Measurements from ENCODE around the gene THEMIS.
"Not testable (repeated sequence)": the region's sequence is repeated elsewhere in the genome, so short reads cannot be mapped to it uniquely, and the experiment has no call there.

Gene THEMIS, protein sequence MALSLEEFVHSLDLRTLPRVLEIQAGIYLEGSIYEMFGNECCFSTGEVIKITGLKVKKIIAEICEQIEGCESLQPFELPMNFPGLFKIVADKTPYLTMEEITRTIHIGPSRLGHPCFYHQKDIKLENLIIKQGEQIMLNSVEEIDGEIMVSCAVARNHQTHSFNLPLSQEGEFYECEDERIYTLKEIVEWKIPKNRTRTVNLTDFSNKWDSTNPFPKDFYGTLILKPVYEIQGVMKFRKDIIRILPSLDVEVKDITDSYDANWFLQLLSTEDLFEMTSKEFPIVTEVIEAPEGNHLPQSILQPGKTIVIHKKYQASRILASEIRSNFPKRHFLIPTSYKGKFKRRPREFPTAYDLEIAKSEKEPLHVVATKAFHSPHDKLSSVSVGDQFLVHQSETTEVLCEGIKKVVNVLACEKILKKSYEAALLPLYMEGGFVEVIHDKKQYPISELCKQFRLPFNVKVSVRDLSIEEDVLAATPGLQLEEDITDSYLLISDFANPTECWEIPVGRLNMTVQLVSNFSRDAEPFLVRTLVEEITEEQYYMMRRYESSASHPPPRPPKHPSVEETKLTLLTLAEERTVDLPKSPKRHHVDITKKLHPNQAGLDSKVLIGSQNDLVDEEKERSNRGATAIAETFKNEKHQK

DNA sequence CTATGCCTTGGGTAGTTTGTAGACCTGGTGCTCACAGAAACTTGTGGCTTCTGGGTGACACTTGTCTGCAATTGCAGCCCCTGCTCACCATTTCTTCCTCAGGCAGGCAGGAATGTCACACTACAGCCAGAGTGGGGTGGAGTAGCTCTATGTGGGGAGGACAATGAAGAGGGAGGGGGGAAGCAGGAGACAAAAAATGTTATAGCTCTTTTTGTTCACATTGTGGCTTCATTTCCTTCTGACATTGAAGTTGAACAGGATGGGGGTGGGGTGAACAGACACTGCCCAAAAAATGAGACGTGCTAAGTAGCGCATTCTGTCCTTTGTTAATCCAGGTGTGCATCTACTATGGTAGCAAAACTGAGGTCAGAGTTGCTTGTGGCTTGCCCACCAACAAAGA lies at the start of gene THEMIS:
Gene THEMIS, minus strand, starts transcription at position 124 of the 400 bp plus-strand sequence. CDS start 126 bp downstream, outside the sequence.
- no peak for DNase-seq

DNA sequence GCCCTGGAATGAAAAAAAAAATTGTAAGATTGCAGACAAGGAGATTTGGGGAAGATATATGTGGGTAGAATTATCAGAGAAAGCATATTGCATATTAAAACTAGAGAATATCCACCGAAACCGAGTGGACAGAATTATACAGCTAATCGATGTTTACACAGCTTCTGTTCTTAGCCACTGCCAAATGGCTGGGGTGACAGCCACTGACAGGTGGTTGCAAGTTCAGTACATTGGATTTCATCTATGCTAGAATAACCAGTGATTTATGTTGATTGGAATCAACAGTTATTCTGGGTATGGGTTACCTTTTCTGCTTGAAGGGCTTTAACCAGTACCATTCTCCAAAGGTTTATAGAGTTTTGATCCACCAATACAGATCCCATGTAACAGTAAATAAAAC lies 48.4 kb upstream of the THEMIS start:
- no peak for DNase-seq

DNA sequence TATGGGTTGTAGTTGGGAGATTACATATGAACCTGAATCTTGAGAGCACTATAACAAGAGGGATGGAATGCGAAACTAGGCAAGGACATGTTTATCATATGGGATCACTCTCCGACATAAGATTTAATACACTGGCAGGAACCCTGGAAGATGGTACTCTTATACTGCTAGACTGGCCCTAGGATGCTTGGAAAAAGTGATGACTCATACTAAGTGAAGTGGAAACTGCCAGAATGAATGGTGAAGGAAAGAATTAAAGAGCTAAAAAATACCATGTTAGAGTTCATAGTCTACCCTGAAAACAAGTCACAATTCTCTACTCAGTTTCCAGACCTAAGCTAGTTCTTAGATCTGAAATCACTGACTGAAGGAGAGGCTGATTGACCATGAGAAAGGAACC lies 45.5 kb upstream of the THEMIS start:
- DNase-seq: no peak

DNA sequence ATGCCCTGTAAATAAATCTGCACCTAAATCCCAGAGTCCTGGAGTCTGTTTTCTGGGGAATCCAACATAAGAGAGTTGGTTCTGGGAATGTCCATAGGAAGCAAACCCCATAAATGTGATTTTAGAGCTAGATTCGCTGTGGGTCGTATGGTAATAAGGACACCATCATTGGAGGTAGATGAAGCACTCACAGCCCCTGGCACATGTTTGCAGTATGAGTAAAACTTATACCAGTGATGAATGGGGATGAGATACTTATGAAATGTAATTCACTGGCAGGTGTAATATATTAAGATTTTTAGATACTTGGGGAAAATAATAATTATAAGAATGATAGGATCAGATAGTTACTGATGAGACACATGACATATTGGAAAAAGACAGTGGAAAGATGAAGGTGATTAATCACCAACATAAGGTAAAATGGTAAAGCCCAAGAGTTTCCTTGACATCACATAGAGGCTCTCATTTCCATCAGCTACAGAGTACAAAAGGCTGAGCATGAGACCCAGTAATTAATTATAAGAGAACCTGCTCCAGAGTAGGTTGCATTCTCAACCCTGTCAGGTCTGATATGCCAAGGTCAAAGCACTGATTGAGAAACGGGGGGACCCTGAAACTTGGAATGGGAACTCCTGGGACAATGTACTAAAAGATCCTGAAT lies 44.7 kb upstream of the THEMIS start:
- no peak for DNase-seq

DNA sequence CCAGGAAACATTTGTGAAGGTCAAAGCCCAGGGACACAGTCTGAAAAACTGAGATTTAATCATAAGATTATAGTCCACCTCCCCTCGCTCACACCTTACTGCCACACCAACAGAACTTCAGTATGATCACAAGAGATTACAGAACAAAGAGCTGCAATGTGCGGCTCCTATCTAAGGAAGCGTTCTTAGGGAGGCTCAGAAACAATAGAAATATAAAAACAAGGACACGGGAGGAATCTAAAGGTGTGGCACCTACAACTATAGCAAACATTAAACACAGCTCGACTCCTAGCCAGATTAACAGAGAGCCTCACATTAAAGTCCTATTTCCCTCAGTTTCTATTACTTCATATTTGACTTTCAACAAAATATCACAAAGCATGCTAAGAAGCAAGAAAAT lies 40.4 kb upstream of the THEMIS start:
- no peak for DNase-seq

DNA sequence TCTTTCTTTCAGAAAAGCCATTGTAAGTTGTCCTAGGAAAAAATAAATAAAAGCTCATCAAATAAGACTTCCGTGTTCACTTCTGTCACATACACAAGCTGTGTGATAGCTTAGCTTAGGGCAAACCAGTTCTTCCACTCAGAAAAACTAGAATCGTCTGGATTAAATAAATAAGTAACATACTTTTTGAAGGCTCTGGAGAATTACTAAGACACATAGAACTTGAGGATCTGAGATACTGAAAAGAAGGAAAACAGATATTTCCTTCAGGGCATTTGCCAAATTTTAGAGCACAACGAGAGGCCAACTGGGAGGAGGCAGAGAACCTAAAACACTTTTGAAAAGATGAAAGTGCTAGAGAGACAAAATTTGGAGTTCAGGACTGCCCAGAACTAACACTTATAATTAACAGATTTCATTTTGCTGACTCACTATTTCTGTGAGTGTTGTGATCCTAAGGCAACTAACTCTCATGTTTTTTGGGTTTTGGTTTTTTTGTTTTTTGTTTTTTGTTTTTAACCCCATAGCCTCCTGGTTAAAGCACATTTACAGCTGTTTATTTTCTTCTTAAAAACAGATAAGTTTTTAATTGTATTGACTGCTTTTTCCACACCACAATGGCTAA lies 38.7 kb upstream of the THEMIS start:
- DNase-seq: no peak

DNA sequence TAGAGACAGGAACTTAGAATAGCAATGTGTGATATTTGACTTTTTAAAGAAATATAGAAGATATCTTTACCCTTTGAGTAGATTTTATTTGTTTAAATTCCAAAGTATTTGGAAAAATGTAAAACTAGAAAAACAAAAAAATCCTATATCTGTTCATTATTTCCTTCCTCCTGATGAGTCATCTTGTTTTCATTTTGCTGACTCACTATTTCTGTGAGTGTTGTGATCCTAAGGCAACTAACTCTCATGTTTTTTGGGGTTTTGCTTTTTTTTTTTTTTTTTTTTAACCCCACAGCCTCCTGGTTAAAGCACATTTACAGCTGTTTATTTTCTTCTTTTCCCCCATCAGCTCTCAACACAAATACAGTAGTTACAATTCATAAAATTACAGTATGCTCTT lies 37.8 kb upstream of the THEMIS start:
- no peak for DNase-seq

DNA sequence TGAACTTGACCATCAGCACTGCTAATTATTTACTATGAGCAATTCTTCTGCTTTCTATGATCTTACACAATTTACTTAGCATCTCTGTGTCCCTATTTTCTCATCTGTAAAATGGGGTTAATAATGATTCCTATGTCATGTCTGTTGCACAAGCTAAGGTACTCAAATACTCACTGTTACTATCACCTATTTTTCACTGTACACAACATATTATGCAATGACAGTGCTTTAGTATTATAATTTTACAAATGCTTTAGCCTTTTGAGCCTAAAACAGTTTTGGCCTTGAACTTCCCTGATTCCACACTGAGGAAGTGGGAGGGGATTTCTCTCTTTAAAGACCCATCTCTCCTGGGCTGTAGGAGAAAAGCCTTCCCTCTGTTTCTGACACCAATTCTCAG lies 36.9 kb upstream of the THEMIS start:
- DNase-seq: no peak

DNA sequence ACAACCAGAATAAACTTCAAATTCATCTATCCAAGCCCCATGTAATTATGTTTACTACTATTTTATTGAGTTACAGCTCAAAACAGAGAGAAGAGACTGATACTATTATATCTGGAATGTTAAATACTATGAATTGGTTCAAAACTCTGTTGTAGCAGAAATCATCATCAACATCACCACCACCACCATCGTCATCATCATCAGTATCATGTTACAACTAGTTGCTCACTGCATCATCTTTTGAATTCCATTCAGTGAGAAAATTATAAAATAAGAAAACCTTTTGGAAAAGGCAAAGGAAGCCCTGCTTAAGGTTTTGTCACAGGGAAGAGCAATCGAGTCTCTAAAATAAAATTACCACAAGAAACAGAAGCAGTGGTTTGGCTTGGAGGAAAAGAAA lies 36.2 kb upstream of the THEMIS start:
- no peak for DNase-seq

DNA sequence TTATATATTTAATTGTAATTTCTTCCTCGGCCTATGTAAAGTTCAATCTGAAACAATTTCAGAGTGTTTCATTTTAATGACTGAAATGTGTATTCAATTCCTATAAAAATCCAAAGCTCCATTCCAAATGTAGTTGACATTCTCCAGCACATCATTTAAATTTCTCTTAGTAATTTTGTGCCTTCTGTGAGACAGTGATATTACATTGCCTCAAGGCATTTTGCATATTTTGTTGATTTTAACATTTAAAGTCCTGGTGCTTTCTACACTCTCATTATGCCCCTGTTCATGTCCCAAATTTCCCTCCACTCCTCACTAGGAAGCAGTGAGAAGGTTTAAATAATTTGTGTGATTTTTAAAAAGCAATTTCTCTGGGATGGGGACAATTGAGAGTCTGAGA lies 34.1 kb upstream of the THEMIS start:
- no peak for DNase-seq

DNA sequence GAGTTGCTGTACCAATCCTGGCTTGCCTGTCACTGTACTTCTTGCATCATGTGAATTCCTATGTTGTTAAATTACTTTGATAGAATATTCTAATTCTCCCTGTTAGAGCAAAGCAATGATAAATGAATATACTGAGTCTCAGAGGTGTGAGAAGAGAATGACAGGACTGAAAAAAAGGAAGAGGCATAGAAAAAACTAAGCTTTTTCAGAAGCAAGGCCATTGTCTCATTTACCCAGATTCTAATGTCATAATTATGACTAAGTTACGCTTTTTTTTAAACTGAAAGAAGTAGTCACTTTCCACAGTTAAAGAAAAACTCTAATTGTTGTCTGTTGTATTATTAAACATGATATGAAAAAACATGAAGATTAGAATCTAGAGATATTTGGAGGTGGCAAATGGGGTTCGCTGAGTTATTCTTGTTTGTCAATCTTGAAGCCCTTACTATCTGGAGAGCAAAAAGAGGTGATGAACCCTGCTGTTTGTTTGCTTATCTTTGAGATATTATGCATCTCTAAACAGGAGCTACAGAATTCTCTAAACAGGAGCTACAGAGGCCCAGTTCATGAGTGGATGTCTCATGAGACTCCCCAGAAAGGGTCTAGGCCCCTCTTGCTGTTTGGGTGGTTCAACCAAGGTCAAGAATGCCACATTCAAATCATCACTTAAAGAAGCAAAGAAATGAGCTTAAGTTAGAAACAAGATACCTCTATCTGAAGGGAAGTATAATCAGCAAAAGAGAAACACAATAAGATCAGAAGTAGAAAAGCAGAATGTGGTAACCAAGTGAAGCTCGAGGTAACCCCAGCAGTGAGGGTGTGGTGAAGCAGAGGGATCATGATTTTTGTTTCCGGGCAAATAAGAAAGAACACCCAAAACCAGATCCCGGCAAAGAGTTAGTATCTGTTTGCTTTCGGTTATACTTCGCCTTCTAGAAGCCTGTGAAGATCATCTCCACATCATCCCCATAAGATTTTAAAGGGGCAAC lies 33.3 kb upstream of the THEMIS start:
- no peak for DNase-seq

DNA sequence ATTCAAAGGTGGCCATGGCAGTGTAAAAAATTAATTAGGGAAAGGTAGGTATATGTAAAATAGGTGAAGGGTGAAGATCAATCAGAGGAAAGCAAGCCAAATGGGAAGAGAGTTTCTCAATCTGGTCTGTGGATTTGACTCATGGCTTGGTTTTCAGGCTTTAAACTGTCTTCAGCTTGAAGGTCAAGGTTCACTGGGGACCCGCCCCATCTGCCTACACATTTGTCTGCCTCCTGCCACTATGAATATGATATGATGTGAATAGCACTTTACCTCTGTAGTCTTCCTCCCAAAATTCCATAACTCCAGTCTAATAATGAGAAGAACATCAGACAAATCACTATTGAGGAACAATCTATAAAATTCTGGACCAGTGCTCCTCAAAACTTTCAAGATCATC lies 32.3 kb upstream of the THEMIS start:
- DNase-seq: no peak

DNA sequence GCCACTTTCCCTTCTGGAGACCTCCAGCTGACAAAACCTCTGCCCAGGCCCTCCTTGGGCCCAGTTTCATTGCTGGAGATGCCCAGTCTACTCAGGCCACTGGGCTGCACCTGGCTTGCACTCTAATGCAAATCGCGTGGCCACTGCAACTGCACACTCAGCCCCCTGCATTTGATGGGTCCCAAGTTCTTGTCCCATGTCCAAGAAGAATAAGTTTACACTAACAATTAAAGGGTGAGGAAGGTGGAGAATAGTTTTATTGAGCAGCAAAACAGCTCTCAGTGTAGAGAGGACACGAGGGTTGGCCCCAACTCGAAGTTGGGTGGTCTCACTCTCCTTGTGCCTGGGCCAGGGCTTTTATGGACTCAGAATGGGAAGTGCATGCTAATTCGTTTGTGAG lies 31.9 kb upstream of the THEMIS start:
- DNase-seq: no peak

DNA sequence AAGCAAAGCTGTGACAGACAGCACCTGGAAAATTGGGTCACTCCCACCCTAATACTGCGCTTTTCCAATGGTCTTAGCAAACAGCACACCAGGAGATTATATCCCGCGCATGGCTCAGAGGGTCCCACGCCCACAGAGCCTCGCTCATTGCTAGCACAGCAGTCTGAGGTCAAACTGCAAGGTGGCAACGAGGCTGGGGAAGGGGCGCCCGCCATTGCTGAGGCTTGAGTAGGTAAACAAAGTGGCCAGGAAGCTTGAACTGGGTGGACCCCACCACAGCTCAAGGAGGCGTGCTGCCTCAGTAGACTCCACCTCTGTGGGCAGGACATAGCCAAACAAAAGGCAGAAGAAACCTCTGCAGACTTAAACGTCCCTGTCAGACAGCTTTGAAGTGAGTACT lies 25.6 kb upstream of the THEMIS start:
- not testable (repeated sequence) for DNase-seq

DNA sequence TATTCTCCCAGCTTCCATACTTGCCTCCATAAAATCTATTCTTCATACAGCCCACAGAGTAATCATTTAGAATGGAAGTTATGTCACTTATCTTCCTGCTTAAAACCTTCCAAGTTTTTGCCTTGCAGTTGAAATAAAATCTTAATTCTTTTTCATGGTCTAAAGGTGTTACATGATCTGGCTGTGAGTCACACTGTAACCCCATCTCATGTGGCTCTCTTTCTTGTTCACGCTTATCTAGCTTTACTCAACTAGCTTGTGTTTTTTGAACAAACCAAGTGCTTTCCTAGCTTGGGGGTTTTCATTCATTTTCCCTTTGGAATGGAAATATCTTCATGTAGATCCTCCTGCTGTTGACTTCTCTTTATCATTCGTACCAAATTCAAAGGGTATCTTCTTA lies 23.6 kb upstream of the THEMIS start:
- no peak for DNase-seq

DNA sequence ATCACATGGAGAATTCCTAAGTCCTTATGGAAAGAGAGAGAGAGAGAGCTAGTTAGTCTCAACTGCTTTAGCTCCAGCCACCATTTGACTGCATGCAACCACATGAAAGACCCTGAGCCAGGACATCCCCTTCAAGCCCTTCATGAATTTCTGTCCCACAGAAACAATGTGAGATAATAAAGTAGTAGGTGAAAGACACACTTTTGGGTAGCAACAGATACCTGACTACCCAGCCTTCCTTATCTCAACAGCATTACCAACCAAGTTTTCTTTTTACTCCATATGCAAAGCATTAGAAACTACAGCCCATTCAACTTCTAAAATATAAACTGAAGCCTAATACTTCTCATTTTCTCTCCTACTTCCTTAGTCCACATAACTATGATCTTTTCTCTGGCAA lies 23.2 kb upstream of the THEMIS start:
- no peak for DNase-seq

DNA sequence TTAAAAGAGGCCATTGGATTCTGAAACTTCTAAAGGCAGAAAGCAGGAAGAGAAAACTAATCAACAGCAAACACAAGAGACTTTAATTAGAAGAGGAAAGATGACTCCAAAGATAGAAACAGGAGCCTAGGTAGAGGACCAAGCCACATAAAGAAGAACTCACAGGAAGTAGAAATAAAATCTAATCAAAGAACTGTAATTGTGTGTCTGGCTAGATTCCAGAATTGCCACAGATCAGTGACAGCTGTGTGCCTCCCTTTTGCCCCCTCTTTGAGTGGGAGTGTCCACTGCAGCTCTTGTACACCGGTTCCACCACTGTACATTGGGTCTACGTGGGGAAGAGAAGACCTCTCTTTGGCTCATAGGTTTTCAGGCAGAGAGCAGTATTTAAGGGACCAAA lies 22.3 kb upstream of the THEMIS start:
- no peak for DNase-seq

DNA sequence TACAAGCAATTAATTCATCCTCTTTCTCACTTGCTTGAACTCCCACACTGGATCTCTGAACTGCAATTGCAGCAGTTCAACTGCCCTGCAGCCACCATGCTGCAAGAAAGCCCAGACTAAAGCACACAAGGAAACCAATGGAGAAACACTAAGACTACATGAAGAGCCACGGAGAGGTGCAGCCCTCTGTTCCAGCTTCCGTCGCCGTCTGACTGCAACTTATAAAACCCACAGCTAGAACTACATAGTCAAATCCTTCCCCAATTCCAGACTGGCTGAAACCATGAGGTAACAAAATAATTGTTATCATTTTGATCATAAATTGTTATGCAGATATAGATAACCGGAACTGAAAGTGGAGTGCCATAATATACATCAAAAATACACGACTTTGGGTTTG lies 21.1 kb upstream of the THEMIS start:
- no peak for DNase-seq

DNA sequence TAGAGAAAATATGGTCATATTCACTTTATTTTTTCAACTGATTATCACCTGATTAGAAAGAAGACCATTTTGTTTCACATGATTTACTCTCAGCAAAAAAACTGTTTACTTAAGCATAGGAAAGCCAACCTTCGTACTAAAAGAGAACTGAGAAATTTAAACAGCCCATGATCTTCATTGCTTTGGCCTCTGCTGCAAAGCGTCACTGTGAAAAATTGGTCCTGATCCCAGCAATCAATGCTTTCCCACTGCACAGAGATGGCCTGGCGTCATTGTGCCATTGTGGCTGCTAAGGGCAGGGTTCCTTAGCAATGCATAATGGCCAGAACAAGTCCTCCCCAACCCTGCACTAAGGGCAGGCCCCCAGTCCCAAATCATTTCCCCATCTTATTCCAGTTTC lies 19.9 kb upstream of the THEMIS start:
- no peak for DNase-seq

DNA sequence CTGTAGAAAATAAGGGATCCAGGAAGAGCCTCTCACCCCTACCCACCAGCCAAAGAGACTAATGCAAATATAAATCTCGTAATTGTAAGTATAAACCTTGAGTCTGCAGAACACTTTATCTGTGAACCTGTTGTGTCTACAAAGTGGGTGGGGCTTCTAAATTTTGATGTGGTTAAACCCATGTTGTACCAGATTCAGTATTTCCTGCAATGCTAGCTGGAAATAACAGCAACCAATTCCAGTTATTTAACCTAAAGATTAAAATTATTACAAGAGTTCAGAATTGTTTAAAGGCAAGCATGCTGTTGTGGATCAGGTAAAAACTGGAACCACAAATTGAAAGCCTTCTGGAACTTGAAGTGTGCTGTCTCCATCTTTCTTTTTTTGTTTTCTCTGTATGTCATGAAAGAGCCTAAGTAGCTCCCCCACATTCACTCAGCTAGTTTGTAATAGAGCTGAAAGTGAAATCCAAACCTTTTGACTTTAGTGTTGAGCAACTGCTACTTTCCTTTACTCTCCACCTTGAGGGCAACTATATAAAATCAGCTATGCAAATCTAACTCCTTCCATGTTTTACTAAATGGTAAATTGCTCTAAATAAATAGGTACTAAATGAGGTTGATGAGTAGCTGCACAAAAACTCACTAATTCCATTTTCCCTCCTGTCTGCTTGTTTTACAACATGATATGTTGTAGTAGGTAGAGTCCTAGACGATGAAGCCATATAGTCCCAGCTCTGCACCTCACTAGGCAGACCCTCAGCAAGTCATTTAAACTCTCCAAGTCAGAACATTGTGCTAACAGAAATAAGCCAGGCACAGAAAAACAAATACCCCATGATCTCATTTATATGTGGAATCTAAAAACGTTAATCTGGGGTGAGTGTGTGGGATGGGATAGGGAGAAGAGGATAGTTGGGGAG lies 17.9 kb upstream of the THEMIS start:
- no peak for DNase-seq

DNA sequence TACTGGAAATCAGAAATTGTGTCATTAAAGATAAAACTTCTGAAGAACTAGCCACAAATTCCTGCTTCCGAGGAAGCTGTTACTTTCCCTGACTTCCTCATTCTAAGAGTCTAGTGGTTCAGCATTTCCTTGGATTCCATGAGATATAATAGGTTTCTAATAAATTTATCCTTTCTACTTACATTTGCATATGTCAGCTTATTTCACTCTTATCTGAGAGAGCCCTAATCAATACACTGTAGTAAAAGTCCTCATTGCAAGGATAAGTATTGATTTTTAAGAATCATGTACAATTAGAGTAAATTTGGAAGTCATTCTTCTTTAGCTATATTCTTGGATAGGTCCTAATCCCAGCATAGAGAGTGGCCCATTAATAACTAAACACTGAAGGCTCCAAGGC lies 16.9 kb upstream of the THEMIS start:
- no peak for DNase-seq
